C4-2B (cell line): Measurements from ENCODE around the gene C15orf40.

ENCODE experiments used
- H3K27ac ChIP-seq: fragments of 450-650 bp; 2 replicates; pipeline ENCODE4 v1.5.1; 2017
- ZFX ChIP-seq: fragments of 450-650 bp; IDR thresholded peaks from 2 replicates; pipeline ENCODE4 v1.6.1; 2017
- TF ChIP-seq, protein P1 (sequence below): fragments of 450-650 bp; conservative IDR thresholded peaks from 2 replicates; pipeline ENCODE4 v1.5.1; 2017; ENCODE audit warnings: mild to moderate bottlenecking

Gene C15orf40

DNA sequence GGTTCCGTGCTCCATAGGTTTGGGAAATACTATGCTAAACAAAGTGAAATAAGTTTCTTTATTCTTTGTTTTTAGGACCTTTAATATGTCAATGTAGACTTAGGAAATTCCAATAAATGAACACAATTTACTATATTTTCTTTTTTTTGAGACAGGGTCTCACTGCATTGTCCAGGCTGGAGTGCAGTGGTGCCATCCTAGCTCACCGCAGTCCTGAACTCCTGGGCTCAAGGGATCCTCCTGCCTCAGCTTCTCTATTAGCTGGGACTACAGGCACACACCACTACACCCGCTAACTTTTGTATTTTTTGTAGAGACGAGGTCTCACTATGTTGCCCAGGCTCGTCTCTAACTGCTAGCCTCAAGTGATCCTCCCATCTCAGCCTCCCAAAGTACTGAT lies 46.5 kb downstream of the C15orf40 start:
- no peak overlapping the region for H3K27ac ChIP-seq
- TF ChIP-seq ZFX: no peak
- TF ChIP-seq, protein P1, sequence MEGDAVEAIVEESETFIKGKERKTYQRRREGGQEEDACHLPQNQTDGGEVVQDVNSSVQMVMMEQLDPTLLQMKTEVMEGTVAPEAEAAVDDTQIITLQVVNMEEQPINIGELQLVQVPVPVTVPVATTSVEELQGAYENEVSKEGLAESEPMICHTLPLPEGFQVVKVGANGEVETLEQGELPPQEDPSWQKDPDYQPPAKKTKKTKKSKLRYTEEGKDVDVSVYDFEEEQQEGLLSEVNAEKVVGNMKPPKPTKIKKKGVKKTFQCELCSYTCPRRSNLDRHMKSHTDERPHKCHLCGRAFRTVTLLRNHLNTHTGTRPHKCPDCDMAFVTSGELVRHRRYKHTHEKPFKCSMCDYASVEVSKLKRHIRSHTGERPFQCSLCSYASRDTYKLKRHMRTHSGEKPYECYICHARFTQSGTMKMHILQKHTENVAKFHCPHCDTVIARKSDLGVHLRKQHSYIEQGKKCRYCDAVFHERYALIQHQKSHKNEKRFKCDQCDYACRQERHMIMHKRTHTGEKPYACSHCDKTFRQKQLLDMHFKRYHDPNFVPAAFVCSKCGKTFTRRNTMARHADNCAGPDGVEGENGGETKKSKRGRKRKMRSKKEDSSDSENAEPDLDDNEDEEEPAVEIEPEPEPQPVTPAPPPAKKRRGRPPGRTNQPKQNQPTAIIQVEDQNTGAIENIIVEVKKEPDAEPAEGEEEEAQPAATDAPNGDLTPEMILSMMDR: no peak

DNA sequence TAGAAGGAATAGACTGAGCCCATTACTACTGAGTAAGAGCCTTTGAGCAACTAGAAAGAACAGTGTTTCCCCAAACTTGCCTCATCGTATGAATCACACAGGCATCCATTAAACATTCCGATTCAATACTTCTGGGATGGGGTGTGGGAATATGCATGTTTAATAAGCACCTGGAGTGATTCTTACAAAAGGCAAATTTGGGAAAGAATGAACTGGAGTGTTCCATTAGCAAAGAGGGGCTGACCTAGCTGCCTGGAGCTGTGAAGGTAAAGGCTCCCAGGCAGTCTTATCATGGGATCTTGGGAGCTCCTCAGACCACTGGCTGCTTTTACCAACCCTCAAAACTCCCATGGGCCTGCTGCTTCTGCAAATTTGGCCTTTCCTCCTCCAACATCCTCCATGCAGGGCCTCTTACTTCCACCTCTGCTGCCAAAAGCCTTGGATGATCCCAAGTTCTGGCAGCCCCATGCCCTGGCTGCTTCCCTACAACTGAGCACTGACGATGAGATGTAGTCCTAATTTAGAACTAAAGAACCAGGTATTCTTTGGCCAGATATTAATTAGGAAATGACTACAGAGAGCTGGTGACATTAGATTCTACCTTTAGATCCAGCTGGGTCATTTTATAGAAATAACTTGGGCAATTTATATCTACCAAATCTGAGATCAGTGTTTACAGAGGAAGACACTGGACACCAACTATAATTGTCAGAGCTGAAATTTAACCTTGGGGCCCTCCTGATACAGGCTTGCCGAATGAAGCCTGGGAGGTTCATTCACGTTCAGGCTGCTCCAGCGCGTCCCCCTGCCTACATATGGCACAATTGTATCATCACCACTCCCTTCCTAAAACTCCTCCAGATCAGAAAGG lies 47.7 kb downstream of the C15orf40 start:
- H3K27ac ChIP-seq: no peak overlapping the region
- TF ChIP-seq, protein P1: no peak
- no peak for TF ChIP-seq ZFX

DNA sequence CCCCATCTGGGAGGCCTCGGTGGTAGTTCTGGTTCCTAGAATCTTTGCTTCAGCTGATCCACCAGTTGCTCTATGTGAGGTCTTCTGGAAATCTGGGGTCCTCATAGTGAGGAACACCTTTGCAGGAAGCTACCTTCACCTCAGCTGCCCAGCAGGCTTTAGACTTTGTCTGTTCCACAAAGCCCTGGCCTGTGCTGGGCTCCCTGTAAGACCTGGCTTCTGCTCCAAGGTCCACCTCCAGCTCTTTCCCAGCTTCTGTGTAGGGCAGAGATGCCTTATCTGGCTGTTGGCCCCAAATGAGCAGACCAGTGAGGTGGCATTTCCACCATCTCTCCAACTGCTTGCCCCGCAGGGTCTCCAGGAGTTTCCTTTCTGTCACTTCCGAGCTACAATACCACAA lies 50.7 kb downstream of the C15orf40 start:
- no peak for TF ChIP-seq ZFX
- TF ChIP-seq, protein P1: no peak
- H3K27ac ChIP-seq: no peak overlapping the region

DNA sequence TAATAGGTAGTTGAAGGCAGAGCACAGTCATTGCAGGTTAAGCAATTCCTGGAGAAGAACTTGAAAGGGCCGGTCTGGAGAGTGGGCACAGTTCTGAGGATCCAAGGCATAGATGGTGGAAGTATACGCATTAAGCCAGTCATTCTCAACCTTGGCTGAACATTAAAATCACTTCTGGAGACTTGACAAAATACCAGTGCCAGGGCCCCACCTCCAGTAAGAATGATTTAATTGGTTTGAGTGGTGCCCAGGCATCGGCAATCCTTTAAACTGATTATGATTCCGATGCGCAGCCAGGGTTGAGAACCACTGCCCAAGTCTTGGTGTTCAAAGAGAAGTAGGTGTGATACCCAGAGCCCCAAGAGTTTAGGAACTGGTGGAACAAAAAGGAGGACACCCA lies 52.0 kb downstream of the C15orf40 start:
- no peak for TF ChIP-seq ZFX
- TF ChIP-seq, protein P1: no peak

DNA sequence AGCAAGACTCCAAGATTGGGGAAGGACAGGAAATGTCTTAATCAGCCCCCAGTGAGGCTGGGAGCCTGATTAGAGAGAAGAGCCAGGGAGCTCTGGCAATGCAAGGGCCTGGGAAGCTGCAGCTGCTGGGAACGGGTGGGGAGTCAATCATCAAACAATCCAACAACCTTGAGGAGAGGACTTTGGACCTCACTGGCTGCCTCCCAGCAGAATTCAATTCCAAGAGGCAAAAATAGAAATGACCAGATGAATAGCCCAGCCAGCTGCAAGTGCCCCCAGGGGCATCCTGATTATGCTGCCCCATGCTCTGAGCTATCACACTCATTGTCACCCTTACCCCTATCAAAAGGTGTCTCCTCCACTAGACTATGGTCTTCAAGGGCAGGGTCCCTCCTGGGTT lies 52.8 kb downstream of the C15orf40 start:
- no peak overlapping the region for H3K27ac ChIP-seq
- no peak for TF ChIP-seq ZFX
- TF ChIP-seq, protein P1: no peak

More for the DNA sequence above, 52.0 kb downstream of the C15orf40 start:
- no peak overlapping the region for H3K27ac ChIP-seq

DNA sequence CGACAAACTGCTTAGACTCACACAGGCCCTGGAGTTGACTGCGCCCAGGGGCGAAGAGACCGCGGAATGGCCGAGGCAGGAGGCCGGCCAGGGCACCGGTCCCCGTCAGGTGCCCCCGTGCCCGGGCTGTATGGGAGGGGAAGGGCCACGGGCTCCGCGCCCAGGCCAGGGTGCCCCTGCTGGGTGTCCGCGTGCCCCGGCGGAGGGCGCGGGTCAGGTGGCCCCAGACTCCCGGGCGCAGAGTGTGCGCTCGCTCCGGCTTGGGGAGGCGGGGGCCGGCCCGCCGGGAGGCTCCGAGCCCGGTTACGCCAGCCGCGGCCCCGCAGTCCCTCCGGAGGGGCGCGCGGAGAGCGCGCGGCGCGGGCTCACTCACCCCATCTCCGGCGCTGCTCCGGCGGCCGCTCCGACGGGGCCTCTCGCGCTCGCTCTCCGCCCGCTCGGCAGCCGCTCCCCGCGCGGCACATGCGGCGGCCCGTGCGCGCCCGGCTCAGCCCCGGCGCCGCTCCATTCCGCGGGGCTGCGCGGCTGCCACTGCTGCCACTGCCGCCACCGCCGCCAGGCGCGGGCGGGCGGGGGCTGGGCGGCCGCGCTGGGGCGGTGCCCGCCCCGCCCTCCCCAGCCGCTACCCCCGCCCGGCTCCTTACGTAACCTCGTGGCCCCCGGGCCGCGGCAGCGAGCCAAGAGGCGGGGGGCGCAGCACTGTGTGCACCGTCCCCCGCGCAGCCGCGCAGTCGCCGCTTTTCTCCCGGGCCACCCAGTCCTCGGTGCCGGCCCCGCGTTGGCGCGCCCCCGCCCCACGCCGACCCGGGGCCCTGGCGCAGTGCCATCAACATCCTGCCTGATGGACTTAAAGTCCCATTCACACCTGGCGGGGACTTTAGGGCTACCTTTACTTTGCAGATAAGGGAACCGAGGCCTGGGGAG lies 59.0 kb downstream of the C15orf40 start, which contains the start of gene HOMER2:
Gene HOMER2, minus strand, starts transcription at position 563 of the 924 bp plus-strand sequence. Its CDS starts 185 bp downstream, at position 378.
- TF ChIP-seq, protein P1: no peak; the same call in 1 of the 2 replicates
- TF ChIP-seq ZFX: peak; percentile 68
- H3K27ac ChIP-seq: peak within 1 kb of the TSS; percentile 74
